Esophagus squamous epithelium (tissue), 5 donors: ENCODE data around the gene LMOD3. TPM values are rescaled to one million over a fixed set of nuclear protein-coding genes. Genes with fewer than 3 reads are reported as not detected.

Experiments used
- DNase-seq: peaks from one replicate; lab custom pipeline; 2025; lab: John Stamatoyannopoulos, UW
- H3K27ac ChIP-seq, 4 donors: fragments of 200-600 bp; sonication (generic); one replicate each; pipeline ENCODE4 v1.5.1; 2016 to 2019; ENCODE audit warnings: mild to moderate bottlenecking in 1 of 4
- H3K27me3 ChIP-seq, 4 donors: fragments of 200-600 bp; sonication (generic); 1 replicate in 3 of 4; 2 replicates in 1 of 4; pipeline versions ENCODE4 v1.5.1 to v1.6.0; 2017 to 2021; ENCODE audit warnings: antibody characterized with exemption in 1 of 4
- H3K36me3 ChIP-seq, 3 donors: fragments of 200-600 bp; sonication (generic); one replicate each; pipeline ENCODE4 v1.5.1; 2016 to 2019
- H3K4me1 ChIP-seq, 3 donors: fragments of 200-600 bp; sonication (generic); one replicate each; pipeline ENCODE4 v1.5.1; 2017 to 2019
- H3K4me3 ChIP-seq, 4 donors: fragments of 200-600 bp; sonication (generic); 1 replicate in 3 of 4; 2 replicates in 1 of 4; pipeline ENCODE4 v1.5.1; 2016 to 2019; ENCODE audit warnings: mild to moderate bottlenecking in 2 of 4, moderate library complexity in 1 of 4
- H3K9me3 ChIP-seq, 3 donors: fragments of 200-600 bp; sonication (generic); one replicate each; pipeline ENCODE4 v1.5.1; 2016 to 2019
- POLR2A ChIP-seq, 4 donors: fragments of 450-650 bp; IDR thresholded peaks; one replicate each; pipeline ENCODE4 v1.6.1; 2017; ENCODE audit warnings: antibody characterized with exemption in 4 of 4, mild to moderate bottlenecking in 4 of 4, moderate library complexity in 3 of 4
- WGBS, 2 donors: methylation state at CpG; one replicate each; pipeline ENCODE4 v1.1.5; 2018; 5-methylcytosine and 5-hydroxymethylcytosine counted together
- intact Hi-C: fragments of 100-400 bp; cut with DNase I; formaldehyde crosslinking; loops from one replicate; pipeline ENCODE4 v1.15.0; 2022
- total RNA-seq, 4 donors: library from RNA; depleted of rRNA; stranded (reverse); fragments of >200 nt; gene quantifications; one replicate each; pipeline ENCODE4 v1.1.0, GENCODE V29; 2016
- TF ChIP-seq, protein P1 (sequence below), 6 experiments: fragments of 450-650 bp in 4 of 6; fragments of 200-600 bp in 2 of 6; sonication (generic) in 2 of 6; IDR thresholded peaks; one replicate each; pipeline ENCODE4 v1.5.1; 2016 to 2019; ENCODE audit warnings: antibody characterized with exemption in 6 of 6, mild to moderate bottlenecking in 4 of 6, moderate library complexity in 4 of 6
- donor health status: DM: yes; HTN: yes; CAD: no.

LMOD3 gene
- total RNA-seq, 4 donors from 2014 or later, result under 0.01 TPM; not detected in 3

DNA sequence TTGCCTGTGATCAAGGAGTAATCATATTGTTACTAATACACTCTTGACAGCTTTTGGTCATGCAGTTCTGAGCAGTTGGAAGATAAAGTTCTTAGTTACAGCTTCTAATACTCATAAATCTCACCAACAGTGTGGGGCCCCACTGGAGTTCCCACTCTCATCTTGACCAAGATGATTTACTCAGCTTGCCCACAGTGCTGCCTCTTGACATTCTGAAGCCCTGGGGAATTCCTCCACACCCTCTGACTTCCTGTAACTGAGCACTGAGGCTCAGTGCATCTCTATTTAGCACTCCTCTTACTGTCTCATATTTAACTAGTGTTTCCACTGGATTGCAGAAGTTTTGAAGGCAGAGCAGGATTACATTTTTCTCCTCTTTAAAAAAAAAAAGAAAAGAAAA, 39.6 kb downstream of the LMOD3 start:
- Histone ChIP-seq H3K4me1 (peaks cover 35 to 87% (median 55%) of the 10 kb centered on the region in 3 donors), H3K27ac (peak overlapping the region; percentile 76 to 96 (median 90)), H3K4me3 (no peak overlapping the region), H3K9me3 (no peaks in the 10 kb centered on the region), H3K27me3 (no peaks in the 10 kb centered on the region), H3K36me3 (no peaks in the 10 kb centered on the region)
- no peak for DNase-seq
- TF ChIP-seq, protein P1, sequence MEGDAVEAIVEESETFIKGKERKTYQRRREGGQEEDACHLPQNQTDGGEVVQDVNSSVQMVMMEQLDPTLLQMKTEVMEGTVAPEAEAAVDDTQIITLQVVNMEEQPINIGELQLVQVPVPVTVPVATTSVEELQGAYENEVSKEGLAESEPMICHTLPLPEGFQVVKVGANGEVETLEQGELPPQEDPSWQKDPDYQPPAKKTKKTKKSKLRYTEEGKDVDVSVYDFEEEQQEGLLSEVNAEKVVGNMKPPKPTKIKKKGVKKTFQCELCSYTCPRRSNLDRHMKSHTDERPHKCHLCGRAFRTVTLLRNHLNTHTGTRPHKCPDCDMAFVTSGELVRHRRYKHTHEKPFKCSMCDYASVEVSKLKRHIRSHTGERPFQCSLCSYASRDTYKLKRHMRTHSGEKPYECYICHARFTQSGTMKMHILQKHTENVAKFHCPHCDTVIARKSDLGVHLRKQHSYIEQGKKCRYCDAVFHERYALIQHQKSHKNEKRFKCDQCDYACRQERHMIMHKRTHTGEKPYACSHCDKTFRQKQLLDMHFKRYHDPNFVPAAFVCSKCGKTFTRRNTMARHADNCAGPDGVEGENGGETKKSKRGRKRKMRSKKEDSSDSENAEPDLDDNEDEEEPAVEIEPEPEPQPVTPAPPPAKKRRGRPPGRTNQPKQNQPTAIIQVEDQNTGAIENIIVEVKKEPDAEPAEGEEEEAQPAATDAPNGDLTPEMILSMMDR (IDR thresholded peaks at IDR 0.05), result no peak
- no peak for TF ChIP-seq POLR2A (IDR thresholded peaks at IDR 0.05)
- intact Hi-C loops, result no loop called here

DNA sequence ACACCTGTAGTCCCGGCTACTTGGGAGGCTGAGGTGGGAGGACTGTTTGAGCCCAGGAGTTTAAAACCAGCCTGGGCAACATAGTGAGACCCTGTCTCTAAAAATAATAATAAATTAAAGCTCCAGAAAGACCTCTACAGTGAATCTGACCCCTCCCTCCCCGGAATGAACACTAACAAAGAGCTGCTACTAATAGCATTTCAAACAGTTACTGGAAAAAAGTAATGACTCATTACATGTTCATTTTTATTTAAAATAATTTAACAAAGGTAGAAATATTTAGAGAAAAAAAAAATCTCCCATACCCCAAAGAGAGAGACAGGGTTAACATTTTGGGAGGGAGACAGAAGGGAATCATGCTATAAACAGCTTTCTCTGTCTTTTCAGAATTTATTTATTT, 40.0 kb downstream of the LMOD3 start:
- Histone ChIP-seq H3K36me3 (no peaks in the 10 kb centered on the region), H3K4me3 (no peak overlapping the region), H3K27me3 (no peaks in the 10 kb centered on the region), H3K9me3 (no peaks in the 10 kb centered on the region), H3K27ac (peak overlapping the region; percentile 76 to 96 (median 90)), H3K4me1 (peaks cover 32 to 87% (median 50%) of the 10 kb centered on the region in 3 donors)
- 19 to 22% methylated on average over 2 of the region's 2 CpGs for WGBS, 2 donors
- no peak for TF ChIP-seq POLR2A (IDR thresholded peaks at IDR 0.05)
- TF ChIP-seq, protein P1 (IDR thresholded peaks at IDR 0.05), result no peak
- intact Hi-C loops, result no loop called here
- no peak for DNase-seq

DNA sequence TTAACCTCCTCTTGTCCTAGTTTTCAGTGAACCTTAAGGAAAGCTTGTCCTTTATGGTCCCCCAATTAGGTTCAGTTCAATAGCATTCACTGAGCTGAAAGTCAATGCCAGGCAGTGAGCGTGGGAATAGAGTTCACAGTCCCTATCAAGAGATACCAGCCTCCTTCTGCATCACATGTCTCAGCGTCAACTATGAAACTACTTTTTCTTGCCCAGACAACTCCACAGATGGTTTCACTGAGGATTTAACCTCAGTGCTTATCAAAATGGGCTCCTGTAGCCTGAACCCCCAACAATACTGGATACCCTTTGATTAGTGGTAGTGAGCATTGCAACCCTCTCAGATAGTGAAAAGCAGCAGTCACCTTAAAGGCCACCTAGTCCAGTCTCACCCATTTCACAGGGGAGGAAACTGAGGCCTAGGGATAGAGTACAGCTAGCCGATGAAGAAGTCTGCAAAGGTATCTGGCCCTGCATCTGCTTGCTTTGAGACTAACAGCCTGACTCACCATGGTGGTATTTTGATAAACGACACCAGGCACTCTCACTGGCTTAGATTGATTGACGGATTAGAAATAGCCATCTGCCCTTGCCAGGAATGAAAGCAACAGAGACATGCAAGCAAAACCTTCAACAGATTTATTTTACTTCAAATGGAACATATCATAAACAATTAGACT, 40.7 kb downstream of the LMOD3 start:
- H3K4me1 ChIP-seq, result peaks cover 26 to 83% (median 44%) of the 10 kb centered on the region in 3 donors
- no peaks in the 10 kb centered on the region for H3K9me3 ChIP-seq
- WGBS, 2 donors, result 37 to 52% methylated on average over 3 to 5 of the region's 5 CpGs
- no peak overlapping the region for H3K4me3 ChIP-seq
- peaks cover 0 to under 1% (median 0%) of the 10 kb centered on the region in 3 donors for H3K36me3 ChIP-seq
- H3K27ac ChIP-seq, result peak overlapping the region; percentile 1 to 96 (median 59)
- no peaks in the 10 kb centered on the region for H3K27me3 ChIP-seq
- intact Hi-C loops, result no loop called here
- DNase-seq, result no peak
- TF ChIP-seq, protein P1 (IDR thresholded peaks at IDR 0.05), result no peak
- no peak for TF ChIP-seq POLR2A (IDR thresholded peaks at IDR 0.05)

DNA sequence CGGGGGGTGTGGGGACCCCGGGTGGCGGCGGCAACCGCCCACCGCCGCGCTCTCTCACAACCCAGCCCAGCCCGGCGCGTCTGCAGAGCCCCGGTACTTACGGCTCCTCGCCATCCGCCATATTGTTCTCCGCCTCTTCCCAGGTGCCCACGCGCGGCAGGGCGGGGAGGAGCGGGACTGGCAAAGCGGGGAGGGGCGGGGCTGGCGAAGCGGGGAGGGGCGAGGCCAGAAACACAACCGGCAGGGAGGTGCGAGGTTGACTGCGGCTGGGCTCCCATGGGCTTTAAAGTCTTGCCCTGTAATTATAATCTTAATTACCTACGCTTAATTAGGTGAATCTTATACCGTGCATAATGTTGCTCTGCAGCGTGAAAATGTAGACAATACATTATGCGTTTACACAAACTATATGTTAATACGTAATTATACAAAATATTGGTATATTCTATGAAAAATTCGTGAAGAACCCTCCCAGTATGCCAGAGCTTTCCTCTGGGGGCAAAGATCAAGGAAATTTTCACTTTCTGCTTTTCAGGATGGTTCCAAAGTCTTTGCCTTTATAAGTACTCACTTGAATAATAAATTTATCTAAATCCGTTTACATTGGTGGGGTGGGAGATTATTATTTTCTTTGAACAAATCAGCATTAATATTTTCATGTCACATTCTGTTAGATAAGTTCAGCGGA, 42.0 kb downstream of the LMOD3 start, which contains the start of gene UBA3:
Gene UBA3, minus strand, starts transcription at position 133 of the 688 bp plus-strand sequence. Its CDS starts 12 bp downstream, at position 121.
- DNase-seq, result peak; percentile 72
- Histone ChIP-seq H3K9me3 (no peaks in the 10 kb centered on the region), H3K4me3 (peak within 1 kb of the TSS; percentile 70 to 92 (median 82)), H3K27ac (peak within 1 kb of the TSS; percentile 86 to 91 (median 88)), H3K4me1 (peaks cover 24 to 76% (median 42%) of the 10 kb centered on the region in 3 donors), H3K36me3 (peaks cover 0 to 14% (median 0%) of the 10 kb centered on the region in 3 donors), H3K27me3 (no peaks in the 10 kb centered on the region)
- TF ChIP-seq, protein P1 (IDR thresholded peaks at IDR 0.05), result no peak
- TF ChIP-seq POLR2A (IDR thresholded peaks at IDR 0.05), result peak in 1 of 4 donors; percentile 66
- 4 to 5% methylated on average over 28 of the region's 37 CpGs for whole genome bisulfite sequencing, 2 donors
- intact Hi-C loops, result no loop called here
